ENCODE results near the gene BBS9.

The BBS9 gene

DNA sequence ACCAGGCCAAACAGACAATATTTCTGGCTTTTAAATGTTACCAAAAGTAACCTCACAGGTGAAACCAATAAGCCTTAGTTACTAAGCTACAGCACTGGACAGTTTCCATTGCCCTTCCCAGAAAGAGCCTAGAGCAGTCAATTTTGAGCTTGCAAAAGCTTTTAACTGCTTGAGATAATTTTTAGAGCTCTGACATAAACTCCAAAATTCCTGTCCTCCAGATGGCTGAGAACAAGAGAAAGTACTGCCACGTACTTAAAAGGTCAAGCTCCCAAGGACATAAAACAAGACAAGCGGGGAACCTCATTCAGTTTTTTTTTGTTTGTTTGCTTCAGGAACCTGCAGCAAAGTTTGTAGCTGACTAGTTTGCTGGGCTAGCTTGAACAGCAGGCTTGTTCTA is 54.1 kb downstream of the BBS9 start:
- no peak for DNase-seq
- TF ChIP-seq, protein P1, sequence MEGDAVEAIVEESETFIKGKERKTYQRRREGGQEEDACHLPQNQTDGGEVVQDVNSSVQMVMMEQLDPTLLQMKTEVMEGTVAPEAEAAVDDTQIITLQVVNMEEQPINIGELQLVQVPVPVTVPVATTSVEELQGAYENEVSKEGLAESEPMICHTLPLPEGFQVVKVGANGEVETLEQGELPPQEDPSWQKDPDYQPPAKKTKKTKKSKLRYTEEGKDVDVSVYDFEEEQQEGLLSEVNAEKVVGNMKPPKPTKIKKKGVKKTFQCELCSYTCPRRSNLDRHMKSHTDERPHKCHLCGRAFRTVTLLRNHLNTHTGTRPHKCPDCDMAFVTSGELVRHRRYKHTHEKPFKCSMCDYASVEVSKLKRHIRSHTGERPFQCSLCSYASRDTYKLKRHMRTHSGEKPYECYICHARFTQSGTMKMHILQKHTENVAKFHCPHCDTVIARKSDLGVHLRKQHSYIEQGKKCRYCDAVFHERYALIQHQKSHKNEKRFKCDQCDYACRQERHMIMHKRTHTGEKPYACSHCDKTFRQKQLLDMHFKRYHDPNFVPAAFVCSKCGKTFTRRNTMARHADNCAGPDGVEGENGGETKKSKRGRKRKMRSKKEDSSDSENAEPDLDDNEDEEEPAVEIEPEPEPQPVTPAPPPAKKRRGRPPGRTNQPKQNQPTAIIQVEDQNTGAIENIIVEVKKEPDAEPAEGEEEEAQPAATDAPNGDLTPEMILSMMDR (IDR thresholded peaks at IDR 0.05; ENCODE audit: low read depth, low read length): no peak
- H3K9me3 ChIP-seq: no peaks in the 10 kb centered on the region; the same call in 1 of the 2 replicates

DNA sequence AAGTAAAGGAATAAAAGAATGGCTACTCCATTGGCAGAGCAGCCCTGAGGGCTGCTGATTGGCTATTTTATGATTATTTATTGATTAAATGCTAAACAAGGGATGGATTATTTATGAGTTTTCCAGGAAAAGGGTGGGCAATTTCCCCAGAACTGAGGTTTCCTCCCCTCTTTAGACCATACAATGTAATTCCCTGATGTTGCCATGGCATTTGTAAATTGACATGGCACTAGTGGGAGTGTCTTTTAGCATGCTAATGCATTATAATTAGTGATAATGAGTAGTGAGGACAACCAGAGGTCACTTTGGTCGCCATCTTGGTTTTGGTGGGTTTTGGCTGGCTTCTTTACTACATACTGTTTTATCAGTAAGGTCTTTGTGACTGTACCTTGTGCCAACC is 55.5 kb downstream of the BBS9 start:
- Histone ChIP-seq H3K36me3 (no peaks in the 10 kb centered on the region), H3K27me3 (no peaks in the 10 kb centered on the region), H3K4me1 (no peaks in the 10 kb centered on the region), H3K9me3 (no peaks in the 10 kb centered on the region; the same call in 1 of the 2 replicates), H3K4me3 (ENCODE audit: low read depth, low read length) (no peak overlapping the region)
- DNase-seq: no peak
- TF ChIP-seq, protein P1 (IDR thresholded peaks at IDR 0.05; ENCODE audit: low read depth, low read length): no peak

More for the DNA sequence above, 54.1 kb downstream of the BBS9 start:
- Histone ChIP-seq H3K4me1 (no peaks in the 10 kb centered on the region), H3K4me3 (ENCODE audit: low read depth, low read length) (no peak overlapping the region), H3K27me3 (no peaks in the 10 kb centered on the region), H3K36me3 (no peaks in the 10 kb centered on the region)

DNA sequence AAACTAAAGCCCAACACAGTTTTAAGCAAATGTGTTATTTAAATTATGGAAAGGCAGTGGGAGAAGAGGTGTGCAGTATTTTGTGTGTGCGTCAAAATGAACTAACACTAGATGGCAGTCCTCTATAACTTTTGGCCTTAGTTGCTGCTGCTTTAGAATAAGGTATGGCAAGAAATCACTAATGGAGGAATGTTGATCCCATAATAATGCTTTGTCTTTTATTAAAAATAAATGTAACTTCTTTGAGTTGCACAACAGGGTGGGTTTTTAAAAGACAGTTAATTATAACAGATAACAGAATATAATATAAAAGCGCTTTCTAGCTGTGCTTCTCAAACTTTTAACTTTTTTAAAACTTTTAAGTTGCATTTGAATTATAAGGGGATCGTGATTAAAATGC is 56.4 kb downstream of the BBS9 start:
- DNase-seq: no peak
- Histone ChIP-seq H3K27me3 (no peaks in the 10 kb centered on the region), H3K4me3 (ENCODE audit: low read depth, low read length) (no peak overlapping the region), H3K4me1 (no peaks in the 10 kb centered on the region), H3K36me3 (no peaks in the 10 kb centered on the region), H3K9me3 (no peaks in the 10 kb centered on the region; the same call in 1 of the 2 replicates)
- TF ChIP-seq, protein P1 (IDR thresholded peaks at IDR 0.05; ENCODE audit: low read depth, low read length): peak; percentile 78

DNA sequence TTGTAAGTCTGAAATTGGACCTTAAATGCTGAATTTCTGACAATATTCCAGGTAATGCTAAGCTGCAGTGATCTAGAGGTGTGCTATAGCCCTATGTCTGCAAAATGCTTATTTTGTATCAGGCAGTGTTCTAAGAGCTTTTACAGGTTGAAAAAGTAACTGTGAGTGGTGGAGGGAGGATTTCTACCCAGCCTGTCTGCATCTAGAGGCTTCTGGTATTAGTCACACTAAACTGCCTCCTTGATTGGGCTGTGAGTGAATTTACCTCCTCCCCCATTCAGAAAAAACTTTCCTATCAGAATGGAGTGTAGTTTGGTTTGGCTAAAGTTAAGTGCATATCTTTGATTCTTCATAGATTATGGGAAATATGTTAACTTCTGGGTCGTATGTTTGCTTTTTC is 56.8 kb downstream of the BBS9 start:
- no peaks in the 10 kb centered on the region for H3K27me3 ChIP-seq
- TF ChIP-seq, protein P1 (IDR thresholded peaks at IDR 0.05; ENCODE audit: low read depth, low read length): no peak
- H3K4me3 ChIP-seq (ENCODE audit: low read depth, low read length): no peak overlapping the region
- DNase-seq: no peak
- H3K4me1 ChIP-seq: no peaks in the 10 kb centered on the region
- no peaks in the 10 kb centered on the region for H3K9me3 ChIP-seq
- no peaks in the 10 kb centered on the region for H3K36me3 ChIP-seq

DNA sequence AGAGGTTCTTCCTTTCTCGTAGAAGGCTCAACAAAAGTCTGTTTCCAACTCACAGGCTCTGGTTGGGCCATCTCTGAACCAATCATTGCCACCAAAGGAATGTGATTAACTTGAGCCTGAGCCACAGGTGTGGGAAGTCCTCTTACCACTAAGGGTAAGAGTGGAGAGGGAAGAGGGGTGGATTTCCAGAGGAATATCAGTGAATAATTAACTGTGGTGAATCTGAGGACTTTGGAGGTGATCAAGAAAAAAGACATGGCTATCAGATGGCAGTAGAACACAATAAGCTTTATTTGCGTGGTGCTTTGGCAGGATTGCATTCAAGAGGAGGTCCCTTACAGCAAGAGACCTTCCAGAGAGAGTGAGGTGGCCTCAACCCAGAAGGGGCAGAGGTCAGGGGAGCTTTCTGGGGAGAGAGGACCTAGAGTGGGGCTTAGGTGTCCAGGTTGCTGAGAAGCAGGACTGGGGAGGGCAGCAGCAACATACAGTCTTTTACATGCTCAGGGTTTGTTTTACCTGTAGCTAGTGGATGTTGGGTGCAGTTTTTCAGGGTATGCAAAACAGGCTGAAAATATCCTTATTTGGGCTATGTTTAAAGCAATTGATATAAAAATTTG is 61.4 kb downstream of the BBS9 start:
- no peaks in the 10 kb centered on the region for H3K9me3 ChIP-seq
- H3K36me3 ChIP-seq: no peaks in the 10 kb centered on the region
- no peak for DNase-seq
- H3K4me1 ChIP-seq: no peaks in the 10 kb centered on the region
- no peak overlapping the region for H3K4me3 ChIP-seq (ENCODE audit: low read depth, low read length)
- TF ChIP-seq, protein P1 (IDR thresholded peaks at IDR 0.05; ENCODE audit: low read depth, low read length): no peak
- H3K27me3 ChIP-seq: no peaks in the 10 kb centered on the region

DNA sequence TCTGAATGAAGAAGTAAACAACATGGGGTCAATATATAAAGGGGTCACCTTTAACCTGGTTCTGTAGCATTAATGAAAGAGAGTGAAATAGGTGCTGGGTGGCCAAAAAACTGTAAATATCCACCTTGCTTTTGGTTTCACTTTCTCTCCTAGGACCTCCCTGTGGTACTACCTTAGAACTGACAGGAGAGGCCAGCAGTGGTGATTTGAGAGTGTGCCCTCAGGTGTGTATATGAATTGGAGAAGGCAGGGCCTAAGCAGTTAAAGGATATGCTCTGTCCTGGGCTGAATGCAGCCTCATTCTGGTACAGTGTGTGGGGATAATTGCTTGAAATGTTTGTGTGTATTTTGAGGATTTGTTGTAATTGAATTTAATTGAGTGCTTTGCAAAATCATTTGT is 62.0 kb downstream of the BBS9 start:
- no peaks in the 10 kb centered on the region for H3K36me3 ChIP-seq
- TF ChIP-seq, protein P1 (IDR thresholded peaks at IDR 0.05; ENCODE audit: low read depth, low read length): no peak
- no peaks in the 10 kb centered on the region for H3K9me3 ChIP-seq
- H3K4me1 ChIP-seq: no peaks in the 10 kb centered on the region
- H3K4me3 ChIP-seq (ENCODE audit: low read depth, low read length): no peak overlapping the region
- H3K27me3 ChIP-seq: peaks cover under 1% of the 10 kb centered on the region
- DNase-seq: no peak

All from BE2C (cell line).